HL-60/S4 (cell line): ENCODE measurements around the gene DES.

Experiments used
- in situ Hi-C: fragments of 300-500 bp; cut with MboI; formaldehyde crosslinking; loops from 2 replicates; pipeline ENCODE4 v1.14.3; 2022; ENCODE audit warnings: low sequenced_read_pairs

The DES gene

DNA sequence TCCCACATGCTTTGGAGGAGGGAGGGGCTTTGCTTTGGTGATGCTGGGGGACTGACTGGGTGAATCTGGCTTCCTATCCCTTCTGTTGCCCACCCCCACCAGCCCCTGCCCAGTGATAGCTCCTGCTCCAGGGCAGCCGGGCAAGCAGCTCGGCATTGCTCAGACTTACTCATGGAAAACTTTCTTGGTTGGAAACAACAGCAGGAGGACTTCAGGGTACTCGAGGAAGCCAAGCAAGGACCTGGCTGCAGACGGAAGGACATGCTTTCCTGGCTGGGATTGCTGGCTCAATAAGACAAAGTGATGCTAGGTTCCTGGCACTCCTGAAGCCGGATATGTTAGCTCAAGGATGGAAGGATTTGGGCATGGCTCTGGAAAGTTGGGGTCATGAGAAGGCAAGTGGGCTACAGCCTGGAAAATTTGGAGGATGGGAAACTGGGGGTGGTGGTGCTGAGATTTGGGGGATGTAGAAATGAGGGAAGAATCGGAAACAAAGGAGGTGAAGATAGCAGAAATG lies 19.6 kb downstream of the DES start:
- in situ Hi-C loops = no loop called here

GRCh38 chr2:219438453-219438852 lies 20.3 kb downstream of the DES start:
- in situ Hi-C loops = no loop called here

DNA sequence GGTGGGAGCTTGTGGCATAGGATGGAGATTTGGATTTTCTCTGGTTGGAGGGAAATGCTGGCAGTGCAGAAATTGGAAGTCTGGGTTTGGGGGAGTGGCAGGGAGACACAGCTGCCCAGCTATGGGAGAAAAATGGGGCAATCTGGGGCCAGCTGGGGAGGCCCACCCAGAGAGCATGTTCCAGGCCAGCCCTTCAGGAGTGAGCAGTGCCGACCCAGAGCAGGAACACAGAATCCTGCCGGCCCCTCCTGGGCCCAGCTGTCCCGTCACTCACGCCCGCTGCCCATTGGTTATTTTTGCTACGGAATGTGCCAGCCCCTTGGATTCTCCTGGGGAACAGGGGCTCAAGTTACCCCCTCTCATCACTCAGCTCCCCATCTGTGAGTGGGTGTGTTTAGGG lies 21.3 kb downstream of the DES start:
- in situ Hi-C loops = no loop called here

- in situ Hi-C loops = no loop called here
These were observed 22.4 kb downstream of the DES start for GRCh38 chr2:219440388-219441256.

DNA sequence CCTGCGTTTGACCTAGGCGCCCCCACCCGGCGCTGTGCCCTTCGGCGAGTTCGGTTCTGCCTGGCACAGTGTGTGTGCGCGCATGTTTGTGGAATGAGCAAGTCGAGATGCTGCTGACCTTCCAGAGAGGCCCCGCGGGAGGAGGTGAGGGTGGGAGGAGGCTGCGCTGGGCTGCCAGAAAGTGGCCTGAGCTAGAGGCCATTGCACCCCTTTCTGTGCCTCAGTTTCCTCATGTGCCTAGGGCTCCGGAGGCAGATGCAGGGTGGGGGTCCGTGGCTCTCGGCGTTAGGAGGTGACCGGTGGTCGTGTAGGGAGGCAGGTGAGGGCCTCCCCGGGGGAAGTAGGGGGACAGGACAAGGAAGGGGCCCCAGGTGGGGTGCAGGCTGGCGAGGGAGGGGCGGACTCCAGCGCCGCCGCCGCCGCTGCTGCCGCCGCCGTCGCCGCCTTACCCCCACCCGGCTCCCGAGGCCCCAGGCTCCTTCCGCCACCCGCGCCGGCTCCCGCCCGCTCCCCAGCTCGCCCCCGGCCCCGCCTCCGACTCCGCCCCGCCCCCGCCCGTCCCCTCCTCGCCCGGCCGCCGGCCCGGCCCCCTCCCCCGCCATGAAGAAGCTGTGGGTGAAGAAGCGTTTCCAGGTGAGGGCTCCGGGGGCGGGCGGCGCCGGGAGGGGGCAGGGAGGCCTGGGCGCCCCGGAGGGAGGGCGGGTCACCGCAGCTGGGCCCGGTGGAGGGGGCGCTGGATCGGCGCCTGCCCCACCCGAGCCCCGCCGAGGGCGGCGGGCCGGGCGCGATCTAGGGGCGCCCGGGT lies 23.5 kb downstream of the DES start:
- in situ Hi-C loops = no loop called here

- in situ Hi-C loops = no loop called here
These were observed 24.3 kb downstream of the DES start for GRCh38 chr2:219442256-219443015.

- in situ Hi-C loops = no loop called here
These were observed 25.0 kb downstream of the DES start for GRCh38 chr2:219443016-219443696.

GRCh38 chr2:219443697-219444023 lies 25.5 kb downstream of the DES start:
- in situ Hi-C loops = no loop called here

DNA sequence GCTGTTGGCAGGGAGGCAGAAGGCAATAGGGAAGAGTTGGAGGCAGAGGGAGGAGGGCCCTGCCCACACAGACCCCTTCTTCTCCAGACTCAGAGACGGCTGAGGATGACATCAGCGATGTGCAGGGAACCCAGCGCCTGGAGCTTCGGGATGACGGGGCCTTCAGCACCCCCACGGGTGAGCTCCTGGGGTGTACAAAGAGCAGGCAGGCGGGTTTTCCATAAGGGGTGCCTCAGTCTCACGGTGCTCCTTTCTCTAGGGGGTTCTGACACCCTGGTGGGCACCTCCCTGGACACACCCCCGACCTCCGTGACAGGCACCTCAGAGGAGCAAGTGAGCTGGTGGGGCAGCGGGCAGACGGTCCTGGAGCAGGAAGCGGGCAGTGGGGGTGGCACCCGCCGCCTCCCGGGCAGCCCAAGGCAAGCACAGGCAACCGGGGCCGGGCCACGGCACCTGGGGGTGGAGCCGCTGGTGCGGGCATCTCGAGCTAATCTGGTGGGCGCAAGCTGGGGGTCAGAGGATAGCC lies 26.5 kb downstream of the DES start:
- in situ Hi-C loops = no loop called here

- in situ Hi-C loops = no loop called here
These were observed 27.1 kb downstream of the DES start for GRCh38 chr2:219445220-219445640.

DNA sequence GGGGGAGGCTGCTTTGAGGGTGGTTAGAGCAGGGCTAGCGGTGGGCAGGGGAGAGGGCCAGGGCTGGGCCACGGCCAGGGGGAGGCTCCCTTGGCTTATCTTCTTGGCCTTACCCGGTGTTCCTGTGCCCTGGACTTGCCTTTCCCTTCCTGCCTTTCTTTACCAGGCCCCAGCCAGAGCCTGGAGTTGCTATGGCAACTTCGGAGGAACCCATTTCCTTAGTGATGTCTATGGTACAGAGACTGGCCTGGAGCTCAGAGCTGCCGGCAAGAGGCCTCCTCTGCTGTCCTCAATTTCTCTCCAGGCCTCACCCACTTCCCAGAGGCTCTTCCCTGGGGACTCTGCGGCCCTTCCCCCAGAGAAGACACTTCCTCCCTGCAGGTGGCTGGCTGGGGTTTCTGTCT lies 27.9 kb downstream of the DES start:
- in situ Hi-C loops = no loop called here

DNA sequence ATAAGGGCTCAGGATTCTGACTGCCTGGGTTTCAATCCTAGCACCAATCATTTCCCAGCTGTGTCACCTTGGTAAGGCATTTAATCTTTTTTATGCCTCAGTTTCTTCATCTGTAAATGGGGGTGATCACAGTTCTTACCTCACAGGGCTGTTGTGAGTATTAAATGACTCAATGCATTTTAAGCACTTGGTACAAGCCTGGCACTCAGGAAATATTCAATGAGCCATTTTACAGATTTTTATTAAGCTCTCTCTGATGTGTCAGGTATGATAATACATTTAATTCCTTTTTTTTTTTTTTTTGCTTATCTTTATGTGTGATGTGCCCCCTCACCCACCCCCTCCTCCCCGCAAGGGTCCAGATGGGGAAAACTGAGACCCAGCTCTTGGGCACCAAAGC lies 28.5 kb downstream of the DES start:
- in situ Hi-C loops = no loop called here

DNA sequence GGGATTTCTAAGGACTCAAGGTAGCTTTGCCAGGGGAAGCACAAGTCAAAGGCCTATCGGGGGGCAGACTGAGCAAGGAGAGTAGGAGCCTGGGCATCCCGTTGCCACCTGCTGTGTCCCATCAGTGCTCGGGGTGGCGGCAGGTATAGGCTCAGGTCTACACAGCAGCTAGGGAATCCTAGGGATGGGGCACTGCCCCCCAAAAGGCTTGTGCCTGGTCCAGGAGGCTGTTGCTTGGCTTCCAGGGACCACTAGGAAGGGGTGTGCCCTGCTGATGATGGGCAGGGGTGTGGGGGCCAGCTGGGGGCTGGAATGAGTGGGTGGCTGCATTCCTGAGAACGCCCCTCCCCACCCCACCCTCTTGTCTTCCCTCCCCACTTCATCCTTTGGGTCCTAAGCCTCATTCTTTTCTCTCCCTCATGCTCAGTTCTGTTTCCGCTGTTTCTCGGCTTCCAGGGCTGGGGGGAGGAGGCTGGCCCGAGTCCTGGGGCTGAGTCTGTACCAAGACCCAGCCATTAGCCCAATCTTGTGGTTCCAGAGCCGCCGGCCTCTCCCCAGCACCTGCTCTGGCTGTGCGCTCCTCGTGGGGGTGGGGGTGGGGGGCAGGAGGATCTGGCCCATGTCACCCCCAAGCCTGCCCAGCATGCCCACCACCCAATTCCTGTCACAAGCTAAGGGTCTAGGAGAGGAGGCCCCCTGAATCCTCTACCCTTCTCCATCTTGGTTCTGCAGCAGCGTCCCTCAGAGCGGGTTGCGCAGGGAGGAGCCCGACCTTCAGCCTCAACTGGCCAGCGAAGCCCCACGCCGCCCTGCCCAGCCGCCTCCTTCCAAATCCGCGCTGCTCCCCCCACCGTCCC lies 29.3 kb downstream of the DES start:
- in situ Hi-C loops = no loop called here

- in situ Hi-C loops = no loop called here
These were observed 30.1 kb downstream of the DES start for GRCh38 chr2:219448099-219448775.

GRCh38 chr2:219448776-219449341 lies 30.7 kb downstream of the DES start:
- in situ Hi-C loops = no loop called here

- in situ Hi-C loops = no loop called here
These were observed 31.4 kb downstream of the DES start for GRCh38 chr2:219449609-219450008.

DNA sequence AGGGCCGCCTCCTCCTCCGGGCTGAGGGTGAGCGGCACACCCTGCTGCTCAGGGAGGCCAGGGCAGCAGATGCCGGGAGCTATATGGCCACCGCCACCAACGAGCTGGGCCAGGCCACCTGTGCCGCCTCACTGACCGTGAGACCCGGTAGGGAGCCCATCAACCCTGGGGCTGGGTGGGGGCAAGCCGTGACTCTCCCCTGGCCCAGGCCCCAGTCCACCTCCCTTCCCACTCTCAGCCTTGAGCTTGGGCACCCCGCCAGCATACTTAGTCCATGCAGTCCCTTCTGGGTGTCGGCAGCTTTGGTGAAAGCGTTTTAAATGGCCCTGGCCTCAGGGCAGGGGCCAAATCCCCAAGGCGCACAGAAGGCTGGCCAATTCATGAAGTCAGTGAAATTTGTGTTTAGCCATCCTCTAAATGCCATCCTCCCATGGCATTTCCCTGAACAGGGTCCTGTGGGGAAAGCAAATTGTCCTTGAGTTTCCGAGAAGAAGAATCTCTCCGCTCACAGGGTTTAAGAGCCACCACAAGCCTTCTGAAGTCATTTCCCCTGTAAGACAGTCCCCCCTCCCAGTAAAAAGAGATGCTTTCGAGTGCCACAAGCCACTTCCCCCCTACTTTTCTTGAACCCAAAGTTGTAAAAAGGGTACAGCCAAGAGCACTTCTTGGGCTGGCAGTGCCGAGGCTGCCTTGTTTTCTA lies 33.6 kb downstream of the DES start:
- in situ Hi-C loops = no loop called here
